Measurements from ENCODE around the gene ASZ1.
"Not testable (repeated sequence)": the region's sequence is repeated elsewhere in the genome, so short reads cannot be mapped to it uniquely, and the experiment has no call there.

ASZ1 gene, protein sequence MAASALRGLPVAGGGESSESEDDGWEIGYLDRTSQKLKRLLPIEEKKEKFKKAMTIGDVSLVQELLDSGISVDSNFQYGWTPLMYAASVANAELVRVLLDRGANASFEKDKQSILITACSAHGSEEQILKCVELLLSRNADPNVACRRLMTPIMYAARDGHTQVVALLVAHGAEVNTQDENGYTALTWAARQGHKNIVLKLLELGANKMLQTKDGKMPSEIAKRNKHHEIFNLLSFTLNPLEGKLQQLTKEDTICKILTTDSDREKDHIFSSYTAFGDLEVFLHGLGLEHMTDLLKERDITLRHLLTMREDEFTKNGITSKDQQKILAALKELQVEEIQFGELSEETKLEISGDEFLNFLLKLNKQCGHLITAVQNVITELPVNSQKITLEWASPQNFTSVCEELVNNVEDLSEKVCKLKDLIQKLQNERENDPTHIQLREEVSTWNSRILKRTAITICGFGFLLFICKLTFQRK

DNA sequence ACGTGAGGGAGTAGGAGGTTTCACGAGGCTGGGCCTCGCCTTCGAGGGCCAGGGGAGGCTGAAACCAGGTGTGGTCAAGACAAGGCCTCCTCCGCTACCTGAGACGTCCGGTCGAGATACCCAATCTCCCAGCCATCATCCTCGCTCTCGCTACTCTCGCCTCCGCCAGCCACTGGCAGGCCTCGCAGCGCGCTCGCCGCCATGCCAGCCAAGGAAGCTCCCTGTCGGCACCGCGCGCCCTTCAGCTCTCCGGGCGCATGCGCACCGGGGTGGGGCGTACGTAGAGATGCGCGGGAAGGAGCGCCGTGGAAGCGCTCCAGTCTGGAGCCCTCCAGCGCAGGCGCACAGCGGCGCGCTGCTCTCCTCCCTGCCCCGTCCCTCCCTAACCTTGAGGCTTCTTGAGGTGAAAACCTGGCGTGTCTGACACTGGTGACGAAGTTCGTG, at the start of gene ASZ1:
Gene ASZ1 (minus strand): TSS at position 236 of the 444 bp plus-strand sequence. CDS start 33 bp downstream, at position 203.
- DNase-seq: no peak

DNA sequence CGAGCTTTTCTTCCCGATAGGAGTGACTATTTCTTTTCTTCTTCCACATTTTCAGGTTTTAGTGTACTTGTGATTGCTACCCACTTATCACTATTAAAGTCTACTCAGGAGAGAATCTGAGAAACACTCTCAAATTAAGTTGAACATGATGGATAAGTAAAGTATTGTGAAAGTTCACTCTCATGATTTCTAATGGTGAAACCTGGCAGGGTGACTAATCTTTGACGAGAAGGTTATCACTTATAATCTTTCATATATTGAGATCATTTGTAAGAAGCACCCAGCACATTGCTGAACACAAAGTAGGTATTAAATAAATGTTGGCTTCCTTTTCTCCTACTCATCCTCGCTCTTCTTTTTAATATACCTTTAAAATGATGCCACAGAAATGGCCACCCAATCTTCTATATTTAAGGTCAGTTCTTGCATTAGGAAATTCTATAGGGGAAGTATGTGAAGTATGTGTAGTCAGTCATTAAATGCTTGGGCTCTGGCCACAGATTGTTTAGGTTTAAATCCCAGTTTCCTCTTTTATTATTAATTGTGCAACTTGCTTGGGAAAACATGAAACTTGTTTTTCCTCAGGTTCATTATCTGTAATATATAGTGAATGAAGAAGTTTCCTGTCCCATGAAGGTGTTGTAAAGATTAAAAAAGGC, 49.4 kb upstream of the ASZ1 start:
- no peak for DNase-seq

DNA sequence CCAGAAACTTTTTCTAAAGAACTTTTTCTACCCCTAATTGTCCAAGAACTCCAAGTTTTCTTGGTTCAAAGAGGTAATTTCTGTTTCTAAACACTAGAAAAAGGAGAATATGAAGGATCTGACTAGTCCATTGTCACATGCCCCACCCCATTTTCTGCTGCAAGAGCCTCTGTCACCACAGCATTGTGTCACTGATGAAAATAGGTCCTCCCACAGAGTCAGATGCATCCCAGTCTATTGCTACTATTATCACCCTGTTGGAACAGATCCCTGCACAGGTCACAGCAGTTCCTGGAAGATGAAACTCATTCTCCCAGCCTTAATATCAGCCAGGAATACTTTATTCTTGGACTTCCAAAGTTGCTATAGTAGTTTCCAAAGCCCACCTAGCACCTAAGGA, 45.0 kb upstream of the ASZ1 start:
- DNase-seq: no peak

DNA sequence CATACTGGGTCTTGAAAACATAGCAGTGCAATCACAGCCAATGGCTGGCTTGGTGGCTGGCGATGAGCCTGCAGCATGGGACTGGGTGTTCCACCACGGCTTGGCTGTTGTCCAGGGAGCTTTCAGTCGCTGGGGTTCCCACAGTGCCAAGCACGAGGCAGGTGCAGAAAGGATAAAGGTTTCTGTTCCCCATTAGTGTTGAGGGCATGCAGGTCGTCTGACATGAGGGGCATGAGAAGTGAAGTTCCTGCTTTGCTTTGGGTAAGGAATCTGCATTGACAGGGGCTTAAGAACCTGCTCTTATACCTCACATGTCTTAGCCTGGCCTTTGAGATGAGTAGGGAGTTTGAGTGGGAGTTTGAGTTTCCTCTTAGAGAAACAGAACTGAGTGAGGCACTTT, 43.5 kb upstream of the ASZ1 start:
- DNase-seq: no peak

DNA sequence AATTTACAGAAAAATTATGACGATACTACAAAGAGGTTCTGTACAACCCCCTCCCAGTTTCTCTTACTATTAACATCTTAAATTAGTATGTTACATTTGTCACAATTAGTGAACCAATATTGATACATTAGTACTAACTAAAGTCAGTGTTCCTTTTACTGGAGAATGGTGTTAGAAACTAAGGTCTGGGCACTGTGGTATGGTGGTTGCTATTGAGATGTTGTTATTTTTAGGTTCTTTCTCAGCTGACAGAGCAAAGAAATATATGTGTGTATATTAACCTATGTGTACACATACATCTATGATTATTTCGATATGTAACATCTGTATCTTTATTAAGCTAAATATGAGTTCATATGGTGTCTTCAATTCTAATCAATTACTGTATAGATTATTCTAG, 40.9 kb upstream of the ASZ1 start:
- no peak for DNase-seq

DNA sequence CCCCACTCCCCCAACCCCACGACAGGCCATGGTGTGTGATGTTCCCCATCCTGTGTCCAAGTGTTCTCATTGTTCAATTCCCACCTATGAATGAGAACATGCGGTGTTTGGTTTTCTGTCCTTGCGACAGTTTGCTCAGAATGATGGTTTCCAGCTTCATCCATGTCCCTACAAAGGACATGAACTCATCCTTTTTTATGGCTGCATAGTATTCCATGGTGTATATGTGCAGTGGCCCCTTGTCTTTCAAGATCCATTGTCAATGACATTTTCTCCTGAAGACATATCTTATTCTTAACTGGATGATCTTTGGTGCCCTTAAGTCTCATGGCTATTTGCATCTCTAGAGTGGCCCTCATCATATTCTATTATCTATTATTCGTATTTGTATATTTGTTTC, 33.5 kb upstream of the ASZ1 start:
- not testable (repeated sequence) for DNase-seq

DNA sequence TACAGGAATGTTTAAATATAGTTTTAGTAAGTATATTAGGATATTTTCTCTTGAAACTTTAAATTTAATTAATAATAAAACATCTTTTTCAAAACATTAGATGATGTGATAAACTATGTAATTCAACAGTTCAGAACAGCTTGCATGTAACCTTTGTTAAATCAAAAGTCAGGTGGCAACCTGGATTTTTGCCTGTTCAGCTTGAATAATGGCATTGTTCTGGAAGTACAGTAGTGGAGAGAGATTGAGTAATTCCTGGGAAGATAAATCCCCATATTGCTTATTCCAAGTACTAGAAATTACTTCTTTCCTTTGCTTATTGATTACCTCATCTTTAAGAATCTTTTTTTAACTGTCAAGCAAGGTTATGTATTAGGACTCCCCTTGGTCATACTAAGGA, 32.4 kb upstream of the ASZ1 start:
- no peak for DNase-seq

DNA sequence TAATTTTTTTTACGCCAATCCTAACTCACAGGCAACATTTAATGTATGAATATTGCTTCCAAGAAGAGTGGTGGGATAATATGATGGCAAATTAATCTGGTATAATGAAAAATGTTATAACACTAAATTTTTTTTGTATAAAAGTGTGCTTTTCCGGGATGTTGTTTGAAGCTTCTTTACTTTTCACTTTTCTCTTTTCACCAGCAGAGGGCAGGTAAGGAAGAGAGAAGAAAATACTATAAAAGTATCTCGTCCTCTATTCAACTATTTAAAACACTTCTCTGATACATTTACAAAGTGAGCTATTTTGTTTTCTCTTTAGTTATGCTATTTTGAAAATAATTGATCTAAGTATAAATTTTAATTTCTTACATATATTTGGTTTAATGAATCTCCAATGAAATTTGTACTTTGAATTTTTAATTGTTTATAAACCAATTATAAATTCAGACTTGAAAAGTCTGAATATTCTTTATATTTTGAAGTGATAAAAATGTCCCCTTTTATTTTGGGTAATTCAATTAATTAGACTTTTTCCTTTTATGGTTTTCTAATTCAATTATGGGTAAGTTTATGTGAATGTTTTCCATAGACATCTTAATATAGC, 31.8 kb upstream of the ASZ1 start:
- DNase-seq: peak; percentile 11

DNA sequence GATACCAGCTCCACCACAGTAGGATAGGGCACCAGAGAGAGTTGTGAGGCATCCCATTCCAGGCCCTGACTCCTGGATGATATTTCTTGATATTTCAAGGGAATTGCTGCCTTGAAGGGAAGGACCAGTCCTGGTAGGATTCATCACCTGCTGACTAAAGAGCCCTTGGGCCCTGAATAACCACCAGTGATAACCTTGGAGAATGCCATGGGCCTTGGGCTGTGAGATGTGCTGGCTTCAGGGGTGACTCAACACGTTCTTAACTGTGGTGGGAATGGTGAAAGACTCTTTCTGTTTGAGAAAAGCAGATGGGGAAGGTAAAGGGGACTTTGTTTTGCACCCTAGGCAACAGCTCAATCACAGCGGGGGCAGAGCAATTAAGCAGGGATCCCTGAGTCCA, 21.4 kb upstream of the ASZ1 start:
- DNase-seq: no peak

DNA sequence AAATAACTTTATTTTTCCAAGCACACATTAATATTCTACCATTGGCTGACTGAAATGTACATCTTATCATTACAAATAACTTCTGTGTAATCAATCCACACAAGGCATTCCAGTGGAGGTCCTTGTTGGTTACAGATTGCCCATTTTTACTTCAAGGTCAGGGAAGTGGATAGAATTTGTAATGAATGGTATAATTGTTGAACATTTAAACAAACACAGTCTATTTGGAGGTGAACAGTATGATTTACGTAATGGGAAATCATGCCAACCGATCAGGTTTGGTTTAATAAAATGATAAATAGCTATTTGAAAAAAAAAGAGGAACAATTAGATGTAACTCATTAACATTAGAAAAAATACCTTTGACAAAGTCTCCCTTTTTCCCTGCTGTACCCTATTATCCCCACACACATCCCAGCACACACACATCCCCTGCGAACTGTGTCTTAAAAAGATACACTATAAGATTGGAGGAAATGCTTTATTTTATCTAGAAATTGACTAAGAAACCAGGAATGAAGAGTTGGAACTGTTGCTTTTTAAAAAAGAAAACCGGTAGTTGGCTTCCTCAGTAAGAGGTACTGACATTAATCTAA, 19.0 kb upstream of the ASZ1 start:
- no peak for DNase-seq

DNA sequence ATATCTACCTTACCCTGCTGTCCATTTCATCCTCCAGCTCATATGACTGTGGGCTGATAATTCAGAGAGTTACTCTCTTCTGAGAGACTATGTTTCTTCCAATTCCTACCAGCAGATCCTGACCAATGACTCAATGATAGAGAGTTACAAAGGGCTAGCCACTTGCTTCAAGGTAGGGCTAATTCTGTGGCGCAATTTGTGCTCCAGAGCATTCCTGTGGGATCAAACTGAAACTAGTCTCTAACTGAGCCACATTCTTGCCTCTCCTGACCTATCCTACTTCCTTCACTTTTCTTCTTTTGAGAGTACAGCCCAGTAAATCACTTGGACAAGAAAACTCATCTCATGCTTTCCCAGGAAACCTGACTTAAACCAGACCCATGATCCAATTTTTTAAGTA, 17.9 kb upstream of the ASZ1 start:
- DNase-seq: no peak

DNA sequence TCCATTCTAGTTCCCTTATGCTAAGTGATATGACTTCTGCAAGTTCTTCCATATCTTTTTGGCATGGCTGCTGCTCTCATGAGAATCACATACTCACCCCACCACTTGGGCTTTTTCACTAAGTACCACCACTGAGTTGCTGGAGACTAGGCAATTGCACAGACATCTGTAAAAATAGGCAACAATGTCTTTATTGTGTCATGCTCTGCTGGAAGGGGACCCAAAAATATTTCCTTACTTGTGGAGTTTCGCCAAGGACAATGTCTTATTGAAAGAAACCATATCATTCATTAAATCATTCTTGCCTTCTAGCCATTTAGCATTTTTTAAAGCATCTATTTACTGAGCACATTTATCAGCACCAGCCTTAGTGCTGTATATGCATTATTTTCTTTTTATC, 17.4 kb upstream of the ASZ1 start:
- DNase-seq: no peak

DNA sequence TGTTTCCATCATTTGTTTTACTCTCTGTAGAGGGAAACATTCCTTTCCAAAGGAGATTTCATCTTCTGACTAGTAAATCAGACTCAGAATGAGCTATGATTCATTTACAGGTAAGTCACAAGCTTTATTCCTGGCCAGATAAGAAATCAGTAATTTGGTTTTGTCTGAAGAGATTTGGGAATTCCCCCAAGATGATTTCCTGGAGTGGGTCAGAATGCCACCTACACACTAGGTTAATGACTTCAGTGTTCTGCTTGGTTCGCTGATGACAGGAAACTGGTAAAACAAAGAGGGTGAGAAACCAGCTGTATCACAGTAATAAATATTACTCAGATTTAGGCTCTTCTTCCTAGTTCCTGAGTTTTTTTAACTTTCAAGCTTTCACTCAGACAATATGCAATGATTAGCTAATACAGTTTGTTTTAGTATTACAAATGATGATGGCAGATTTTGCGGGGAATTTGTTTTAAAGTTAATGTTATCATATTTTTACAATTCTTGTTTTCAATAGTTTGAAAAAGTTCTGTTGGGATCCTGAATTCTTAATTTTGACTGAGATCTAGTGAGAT, 8.3 kb upstream of the ASZ1 start:
- DNase-seq: no peak

DNA sequence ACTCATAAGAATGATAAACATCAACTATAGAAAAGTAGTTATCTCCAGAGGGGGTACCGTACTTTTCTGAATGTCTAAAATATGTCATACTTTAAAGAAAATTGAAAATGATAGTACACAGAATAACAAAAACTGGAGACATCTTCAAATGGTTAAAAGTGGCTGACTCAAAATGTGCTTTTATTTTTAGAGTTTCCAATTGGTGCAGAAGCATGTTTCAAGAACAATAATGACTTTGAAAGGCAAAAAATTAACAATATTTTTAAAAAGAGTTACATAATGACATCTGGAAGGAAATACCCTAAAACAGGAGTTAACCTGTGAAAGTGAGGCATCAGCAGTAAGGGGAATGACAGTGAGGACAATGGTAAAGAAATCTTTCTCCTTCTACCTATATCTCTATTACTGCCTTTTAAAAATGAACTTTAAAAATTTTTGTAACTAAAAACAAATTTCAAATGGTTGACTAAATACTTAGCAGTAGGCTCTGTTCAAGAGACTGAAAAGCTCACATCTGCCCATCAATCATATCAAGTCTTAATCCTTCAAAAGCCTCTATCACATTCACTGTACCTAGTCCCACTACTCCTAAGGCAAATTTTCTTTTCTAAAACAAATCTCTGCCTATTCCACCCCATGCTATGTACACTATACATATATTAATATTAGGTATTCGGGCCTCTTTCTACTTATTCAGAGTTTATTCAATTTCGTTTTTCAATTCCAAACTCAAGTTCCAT, 3.0 kb downstream of the ASZ1 start:
- DNase-seq: no peak

DNA sequence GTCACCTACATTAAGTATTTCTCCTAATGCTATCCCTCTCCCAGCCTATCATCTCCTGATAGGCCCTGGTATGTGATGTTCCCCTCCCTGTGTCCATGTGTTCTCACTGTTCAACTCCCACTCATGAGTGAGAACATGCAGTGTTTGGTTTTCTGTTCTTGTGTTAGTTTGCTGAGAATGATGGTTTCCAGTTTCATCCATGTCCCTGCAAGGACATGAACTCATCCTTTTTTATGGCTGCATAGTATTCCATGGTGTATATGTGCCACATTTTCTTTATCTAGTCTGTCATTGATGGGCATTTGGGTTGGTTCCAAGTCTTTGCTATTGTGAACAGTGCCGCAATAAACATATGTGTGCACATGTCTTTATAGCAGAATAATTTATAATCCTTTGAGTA, 12.7 kb downstream of the ASZ1 start:
- DNase-seq: not testable (repeated sequence)

DNA sequence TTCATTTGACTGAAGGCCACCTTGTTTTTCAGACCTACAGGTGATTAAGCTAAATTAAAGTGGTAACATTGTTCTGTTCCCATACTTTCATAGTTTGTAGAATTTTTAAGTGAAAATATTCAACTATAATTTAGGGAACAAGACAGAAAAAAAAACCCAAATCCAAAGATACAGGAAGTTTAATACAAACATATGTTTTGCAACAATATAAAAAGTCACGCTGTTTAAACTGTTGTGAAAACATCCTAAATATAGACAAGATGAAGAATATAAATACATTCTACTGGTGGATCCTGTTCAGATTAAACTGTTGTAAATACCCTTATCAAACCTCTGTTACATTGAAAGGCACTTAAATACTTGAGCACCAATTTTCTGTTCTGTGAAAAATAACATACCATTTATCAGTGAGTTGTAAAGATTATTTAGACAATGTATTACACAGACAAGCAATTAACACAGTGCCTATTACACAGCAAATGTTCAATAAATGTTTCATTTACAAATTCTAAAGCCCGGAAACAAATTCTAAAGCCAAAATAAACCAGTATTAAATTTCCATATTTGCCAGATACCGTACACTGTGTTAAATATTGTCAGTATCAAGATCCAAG, 14.2 kb downstream of the ASZ1 start:
- DNase-seq: peak; percentile 6

DNA sequence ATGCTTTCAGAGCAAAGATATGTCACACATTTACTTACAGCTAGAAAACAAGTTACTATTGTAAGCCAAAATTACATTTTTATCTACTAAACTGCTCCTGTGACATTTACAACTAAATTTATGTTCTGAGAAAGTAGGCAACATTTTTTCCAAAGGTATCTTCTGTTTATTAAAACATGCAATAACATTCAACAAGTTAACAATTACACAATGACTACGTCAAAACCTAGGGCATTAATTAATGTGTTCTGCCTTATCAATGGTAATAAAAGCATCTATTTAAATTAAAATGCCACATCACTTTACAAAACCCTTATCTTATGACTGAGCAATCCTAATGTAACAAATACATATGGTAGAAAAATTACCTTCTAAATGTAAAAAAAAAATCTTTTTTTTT, 14.9 kb downstream of the ASZ1 start:
- no peak for DNase-seq

DNA sequence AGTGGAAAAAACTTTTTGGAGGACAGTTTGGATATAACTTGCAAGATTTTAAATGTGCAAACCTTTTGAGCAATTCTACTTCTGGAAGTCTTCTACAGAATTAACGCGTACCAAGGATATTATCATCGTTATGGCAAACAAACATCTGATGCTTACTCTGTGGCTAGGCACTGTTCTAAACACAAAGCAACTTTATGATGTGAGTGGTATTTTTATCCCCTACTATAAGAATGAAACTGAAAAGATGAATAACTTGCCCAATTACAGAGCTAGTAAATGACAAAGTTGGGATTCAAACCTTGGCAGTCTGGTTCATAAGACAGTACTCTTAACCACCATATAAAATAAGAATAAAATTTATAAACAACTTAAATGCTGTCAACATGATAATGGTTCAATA, 15.8 kb downstream of the ASZ1 start:
- DNase-seq: no peak

DNA sequence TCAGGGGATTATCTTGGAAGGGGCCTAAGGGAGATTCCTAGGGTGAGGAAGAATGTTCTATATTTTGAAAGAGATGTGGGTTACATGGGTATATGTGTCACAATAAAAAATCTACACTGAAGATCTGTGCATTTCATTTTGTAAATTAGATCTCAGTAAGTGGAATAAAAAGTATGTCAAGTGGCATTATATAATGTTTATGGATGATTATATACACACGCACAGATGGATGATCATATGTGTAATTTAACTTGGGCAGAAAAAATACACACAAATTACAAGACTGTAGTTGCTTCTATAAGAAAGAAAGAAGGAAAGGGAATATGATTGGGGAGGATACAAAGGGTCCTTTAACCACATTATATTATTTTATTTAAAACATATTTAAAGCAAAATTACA, 18.5 kb downstream of the ASZ1 start:
- no peak for DNase-seq

DNA sequence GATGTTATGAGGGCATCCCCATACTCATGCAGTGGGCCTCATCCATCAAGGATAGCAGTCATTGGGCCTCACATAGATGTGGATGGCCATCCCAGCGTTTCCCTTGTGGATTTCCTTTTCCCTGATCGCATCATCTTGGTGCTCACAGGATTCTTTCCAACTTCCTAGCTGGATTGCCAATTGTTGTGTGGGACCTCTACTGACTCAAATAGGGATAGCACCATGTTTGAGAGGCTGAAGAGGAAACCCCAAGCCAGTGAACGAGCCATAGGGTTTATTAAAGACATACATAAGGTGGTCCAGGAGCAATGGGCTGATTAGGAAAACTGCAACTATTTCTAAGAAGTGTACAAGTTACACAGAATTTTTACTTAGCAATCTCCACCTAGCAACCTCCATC, 21.8 kb downstream of the ASZ1 start:
- DNase-seq: no peak

DNA sequence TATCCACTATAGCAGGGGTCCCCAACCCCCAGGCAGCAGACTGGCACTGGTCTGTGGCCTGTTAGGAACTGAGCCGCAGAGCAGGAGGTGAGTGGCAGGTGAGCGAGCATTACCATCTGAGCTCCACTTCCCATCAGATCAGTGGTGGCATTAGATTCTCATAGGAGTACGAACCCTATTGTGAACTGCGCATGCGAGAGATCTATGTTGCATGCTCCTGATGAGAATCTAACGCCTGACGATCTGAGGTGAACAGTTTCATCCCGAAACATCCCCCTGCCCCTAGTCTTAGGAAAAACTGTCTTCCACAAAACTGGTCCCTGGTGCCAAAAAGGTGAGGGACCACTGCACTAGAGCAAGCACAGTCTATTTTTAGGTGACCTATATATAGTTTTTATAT, 23.6 kb downstream of the ASZ1 start:
- no peak for DNase-seq

DNA sequence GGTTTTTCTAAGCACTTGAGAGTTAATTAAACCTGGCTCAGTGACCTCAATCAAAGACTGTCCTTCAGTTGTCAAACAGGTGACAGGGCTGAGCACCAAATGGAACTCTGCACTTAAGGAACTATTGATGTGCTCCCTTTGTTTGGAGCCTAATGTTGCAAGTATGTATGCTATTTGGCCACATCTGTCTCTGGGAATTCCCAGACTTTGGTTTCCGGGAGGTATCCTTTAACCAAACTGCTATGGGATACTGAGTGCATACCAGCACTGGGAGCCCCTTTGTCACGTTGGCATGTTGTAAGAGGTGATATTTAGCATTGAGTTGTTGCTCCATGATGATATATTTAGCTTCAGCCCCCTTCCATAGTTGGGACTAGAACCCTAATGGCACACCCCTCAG, 25.2 kb downstream of the ASZ1 start:
- no peak for DNase-seq

Measured in NCI-H146 (cell line).